Fibroblast of the aortic adventitia (primary cell): ENCODE measurements around the gene C16orf89. TPM values are rescaled to one million over a fixed set of nuclear protein-coding genes. Genes with fewer than 3 reads are reported as not detected.

ENCODE experiments used
- DNase-seq: peaks from one replicate; pipeline ENCODE4 v3.0.0-alpha.2; 2010; ENCODE audit warnings: low read depth
- H3K4me3 ChIP-seq: 2 replicates; pipeline ENCODE4 v1.5.1; 2011; ENCODE audit warnings: low read depth, mild to moderate bottlenecking, control low read depth, low read length, moderate library complexity
- CTCF ChIP-seq: IDR thresholded peaks from 2 replicates; pipeline ENCODE4 v1.5.1; 2011; ENCODE audit warnings: mild to moderate bottlenecking, low read length, control low read depth, inconsistent platforms; ENCODE audit not compliant: insufficient read depth
- total RNA-seq: library from RNA; depleted of rRNA; stranded (reverse); fragments of >200 nt; gene quantifications from 2 replicates; pipeline ENCODE4 v1.2.3, GENCODE V29; 2012; ENCODE audit warnings: low replicate concordance

The C16orf89 gene
- total RNA-seq, 1 donor, result 1.6 TPM

GRCh38 chr16:5003828-5004227 lies 61.9 kb downstream of the C16orf89 start:
- no peak for DNase-seq
- TF ChIP-seq CTCF, result no peak
- H3K4me3 ChIP-seq, result no peak overlapping the region

GRCh38 chr16:5003211-5003610 lies 62.5 kb downstream of the C16orf89 start:
- TF ChIP-seq CTCF, result no peak
- H3K4me3 ChIP-seq, result no peak overlapping the region
- DNase-seq, result no peak

DNA sequence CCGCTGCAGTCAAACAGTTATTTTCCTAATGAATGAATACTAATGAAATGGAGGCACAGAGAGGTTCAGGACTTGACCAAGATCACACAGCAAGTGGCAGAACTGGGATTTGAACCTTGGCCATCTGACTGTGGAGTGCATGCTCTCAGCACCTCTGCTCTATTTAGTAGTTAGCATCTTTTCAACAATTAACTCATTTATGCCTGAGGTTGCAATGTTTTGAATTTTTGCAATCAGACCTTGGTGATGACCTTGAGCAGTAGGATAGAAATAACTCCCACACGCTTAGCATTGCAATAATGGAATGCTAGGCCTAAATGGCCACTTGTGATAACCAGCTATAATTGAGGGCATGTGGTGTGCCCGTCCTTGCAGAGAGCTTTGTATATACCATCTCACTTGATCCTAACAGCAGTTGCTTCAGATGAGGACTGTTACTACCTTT lies 63.0 kb downstream of the C16orf89 start:
- no peak for TF ChIP-seq CTCF
- H3K4me3 ChIP-seq, result no peak overlapping the region
- DNase-seq, result no peak

- no peak for TF ChIP-seq CTCF
- no peak overlapping the region for H3K4me3 ChIP-seq
- DNase-seq, result no peak
Observed at GRCh38 chr16:5001986-5002385, 63.8 kb downstream of the C16orf89 start.

DNA sequence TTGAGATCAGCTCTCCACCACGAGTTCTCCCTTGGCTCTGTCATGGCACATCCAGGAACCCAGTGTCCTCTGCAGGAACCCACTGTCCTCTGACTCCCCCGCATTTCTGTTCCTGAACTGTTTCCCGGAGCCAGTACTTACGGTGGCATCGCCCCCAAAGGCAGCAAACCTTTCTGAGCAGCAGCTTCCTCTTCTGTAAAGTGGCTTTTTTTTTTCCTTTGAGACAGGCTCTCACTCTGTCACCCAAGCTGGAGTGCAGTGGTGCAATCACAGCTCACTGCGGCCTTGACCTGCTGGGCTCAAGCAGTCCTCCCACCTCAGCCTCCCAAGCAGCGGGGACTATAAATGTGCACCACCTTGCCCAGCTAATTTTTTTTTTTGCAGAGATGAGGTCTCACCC lies 64.2 kb downstream of the C16orf89 start:
- no peak overlapping the region for H3K4me3 ChIP-seq
- DNase-seq, result no peak
- no peak for TF ChIP-seq CTCF

DNA sequence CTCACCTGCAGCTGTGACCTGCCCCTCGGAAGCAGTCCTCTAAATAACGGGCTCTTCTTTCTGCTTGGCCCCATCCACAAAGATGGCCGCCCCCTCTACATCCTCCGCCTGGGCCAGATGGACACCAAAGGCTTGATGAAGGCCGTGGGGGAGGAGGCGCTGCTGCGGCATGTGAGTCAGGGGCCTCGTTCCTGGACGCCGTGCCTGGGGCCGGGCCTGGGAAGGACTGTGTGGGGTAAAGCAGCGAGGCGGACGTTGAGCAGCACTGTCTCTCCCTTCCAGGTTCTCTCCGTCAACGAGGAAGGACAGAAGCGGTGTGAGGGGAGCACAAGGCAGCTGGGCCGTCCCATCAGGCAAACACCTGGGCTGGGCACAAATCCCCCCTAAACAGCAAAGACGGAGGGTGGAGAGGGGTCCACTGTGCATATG lies 65.2 kb downstream of the C16orf89 start:
- no peak for TF ChIP-seq CTCF
- no peak overlapping the region for H3K4me3 ChIP-seq
- DNase-seq, result no peak

DNA sequence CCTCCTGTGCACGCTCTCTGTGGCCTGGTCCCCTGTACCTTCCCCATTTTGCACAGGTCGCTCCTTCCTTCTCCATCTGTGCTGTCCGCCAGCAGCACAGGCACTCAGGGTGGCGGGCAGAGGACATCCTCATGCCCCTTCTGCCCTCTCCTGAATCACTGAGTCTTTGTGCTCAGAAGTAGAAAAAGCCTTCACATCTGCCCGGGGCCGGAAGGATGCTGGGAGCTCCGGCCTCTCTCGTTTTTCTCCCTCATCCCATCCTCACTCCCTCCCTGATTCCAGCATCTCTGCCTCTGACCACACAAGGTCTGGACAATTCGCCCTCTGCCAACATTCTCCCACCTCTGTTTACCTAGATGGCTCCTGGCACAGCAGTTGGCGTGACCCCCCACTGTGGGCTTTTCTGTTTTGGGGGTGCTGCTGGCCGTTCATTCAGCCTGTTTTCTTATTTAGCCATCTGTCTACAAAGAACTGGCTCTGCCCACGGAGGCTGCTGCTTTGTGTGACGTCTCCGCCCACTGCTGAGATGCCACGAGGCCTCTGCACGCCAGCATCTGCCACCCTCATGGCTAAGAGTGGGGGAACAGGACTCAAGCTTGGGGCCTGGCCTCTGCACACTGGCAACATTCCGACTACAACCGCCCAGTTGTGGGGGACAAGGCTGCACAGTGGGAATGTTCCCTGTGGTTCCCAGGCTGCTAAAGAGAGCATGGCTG lies 70.9 kb downstream of the C16orf89 start:
- no peak for DNase-seq
- no peak for TF ChIP-seq CTCF
- H3K4me3 ChIP-seq, result no peak overlapping the region
